SH-SY5Y (cell line): ENCODE results near the gene TSEN54.

Experiments used
- GATA2 ChIP-seq: IDR thresholded peaks from 2 replicates; pipeline ENCODE4 v1.6.1; 2011; ENCODE audit warnings: mild to moderate bottlenecking, low read depth, low read length
- GATA3 ChIP-seq: IDR thresholded peaks from 2 replicates; pipeline ENCODE4 v1.6.1; 2011; ENCODE audit warnings: low read depth, mild to moderate bottlenecking, low read length, moderate library complexity

DNA sequence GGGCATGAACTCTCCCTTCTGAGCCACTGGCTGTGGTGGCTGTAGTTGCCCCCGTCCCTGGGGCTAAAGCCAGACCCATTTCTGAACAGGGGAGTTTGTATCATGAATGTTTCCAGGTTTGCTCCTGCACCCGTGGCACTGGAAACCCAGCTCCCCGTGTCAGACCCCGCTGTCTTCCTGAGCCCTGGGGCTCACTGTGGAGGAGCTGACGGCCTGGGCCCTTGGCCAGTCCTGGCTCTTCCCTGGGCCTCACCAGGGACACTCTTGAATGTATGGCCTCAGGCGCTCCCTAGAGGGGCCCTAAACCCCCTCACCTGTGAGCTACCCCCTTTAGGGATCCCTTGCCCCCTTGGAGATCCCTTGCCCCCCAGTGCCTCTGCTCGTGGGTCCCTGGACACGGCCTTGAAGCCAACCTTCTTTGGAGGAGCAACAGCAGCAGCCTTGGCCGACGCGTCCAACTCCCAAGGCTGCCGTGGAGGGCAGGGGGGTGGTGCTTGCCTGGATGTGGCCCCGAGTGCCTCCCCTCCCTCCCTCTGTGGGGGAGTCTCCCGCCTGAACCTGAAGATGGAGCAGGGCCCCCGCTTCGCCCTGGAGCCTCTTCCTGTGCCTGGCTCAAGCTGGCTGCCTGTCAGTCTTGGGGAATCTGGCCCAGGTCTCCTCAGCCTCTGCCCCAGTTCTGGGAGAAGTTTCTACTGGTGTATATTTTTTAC lies 16.9 kb upstream of the TSEN54 start:
- no peak for TF ChIP-seq GATA2
- TF ChIP-seq GATA3, result no peak
